Spleen (tissue), 11 donors: ENCODE results near the gene MACROD2. TPM values are rescaled to one million over a fixed set of nuclear protein-coding genes. Genes with fewer than 3 reads are reported as not detected.

Source experiments
- DNase-seq: peaks from one replicate; pipeline ENCODE4 v3.0.0-alpha.2; 2020
- H3K27ac ChIP-seq, 8 donors: fragments of 200-600 bp; sonication (generic) in 7 of 8; 1 replicate in 4 of 8; 2 replicates in 4 of 8; pipeline versions ENCODE4 v1.5.0 to v1.8.0; 2016 to 2021; ENCODE audit warnings: inconsistent platforms in 4 of 8, mild to moderate bottlenecking in 4 of 8, moderate library complexity in 1 of 8
- H3K27me3 ChIP-seq, 7 donors: fragments of 200-600 bp; sonication (generic) in 6 of 7; replicated peaks in 1 of 7; 1 replicate in 4 of 7; 2 replicates in 3 of 7; pipeline versions ENCODE4 v1.5.0 to v1.8.0; 2016 to 2021; ENCODE audit warnings: inconsistent platforms in 3 of 7, mild to moderate bottlenecking in 1 of 7
- H3K36me3 ChIP-seq, 6 donors: fragments of 200-600 bp; sonication (generic) in 5 of 6; 1 replicate in 4 of 6; 2 replicates in 2 of 6; pipeline versions ENCODE4 v1.5.0 to v1.8.0; 2016 to 2021; ENCODE audit warnings: inconsistent platforms in 2 of 6
- H3K4me1 ChIP-seq, 6 donors: fragments of 200-600 bp; sonication (generic) in 5 of 6; 1 replicate in 3 of 6; 2 replicates in 3 of 6; pipeline versions ENCODE4 v1.5.0 to v1.8.0; 2016 to 2021; ENCODE audit warnings: inconsistent platforms in 3 of 6
- H3K4me3 ChIP-seq, 8 donors: fragments of 200-600 bp; sonication (generic) in 7 of 8; 1 replicate in 4 of 8; 2 replicates in 4 of 8; pipeline versions ENCODE4 v1.5.0 to v1.8.0; 2016 to 2021; ENCODE audit warnings: inconsistent platforms in 4 of 8, mild to moderate bottlenecking in 4 of 8, moderate library complexity in 2 of 8
- H3K9me3 ChIP-seq, 8 donors: fragments of 200-600 bp; sonication (generic) in 7 of 8; 1 replicate in 4 of 8; 2 replicates in 4 of 8; pipeline versions ENCODE4 v1.5.0 to v1.8.0; 2016 to 2021; ENCODE audit warnings: inconsistent platforms in 4 of 8
- CTCF ChIP-seq, 11 experiments: fragments of 200-600 bp in 7 of 11; fragments of 450-650 bp in 4 of 11; sonication (generic) in 4 of 11; IDR thresholded peaks in 8 of 11; conservative IDR thresholded peaks in 3 of 11; 1 replicate in 7 of 11; 2 replicates in 4 of 11; pipeline versions ENCODE4 v1.4.0 to v1.8.0; 2016 to 2021; ENCODE audit warnings: antibody characterized with exemption in 11 of 11, inconsistent platforms in 4 of 11, mild to moderate bottlenecking in 1 of 11
- POLR2A ChIP-seq, 3 donors: fragments of 450-650 bp; IDR thresholded peaks; one replicate each; pipeline ENCODE4 v1.5.1; 2017; ENCODE audit warnings: antibody characterized with exemption in 3 of 3, mild to moderate bottlenecking in 1 of 3
- POLR2AphosphoS5 ChIP-seq, 3 donors: sonication (generic); formaldehyde crosslinking; IDR thresholded peaks; one replicate each; pipeline ENCODE4 v1.5.1; 2017; ENCODE audit warnings: antibody characterized with exemption in 3 of 3
- WGBS, 5 donors: extraction: QIAGEN DNeasy Blood & Tissue Kit in 3 of 5; methylation state at CpG; one replicate each; pipeline versions ENCODE4 v1.1.5 to v1.1.7; 2013 to 2018; 5-methylcytosine and 5-hydroxymethylcytosine counted together
- intact Hi-C: fragments of 100-400 bp; cut with DNase I; formaldehyde crosslinking; loops from one replicate; pipeline ENCODE4 v1.15.0; 2023; ENCODE audit warnings: low total_unique reads
- polyA plus RNA-seq, 3 donors: library from polyadenylated mRNA; stranded (reverse); fragments of 200-250 nt; gene quantifications; one replicate each; pipeline ENCODE4 v1.2.1, GENCODE V29; 2013
- total RNA-seq, 7 donors: library from RNA; depleted of rRNA in 3 of 7; stranded (reverse); fragments of >200 nt in 3 of 7; fragmentation: NEBNext Ultra II Directional in 4 of 7; extraction: Animal tissue kit (Norgen Biotek cat#: 25700) in 4 of 7; gene quantifications; one replicate each; pipeline versions ENCODE4 v1.1.0 to v1.2.1, GENCODE V29; 2016 to 2021
- donor health status: healthy with polysubstance abuse.
- donor health status: DM: no; HTN: no; CAD: no; lungs with moderate emphysema.
- donor health status: DM: no; HTN: no; CAD: no.
- donor health status: Bipolar disorder and iron deficiency.
- donor health status: healthy.
- donor health status: DM: no; HTN: no; CAD: no.
- donor health status: DM: yes; HTN: yes; CAD: no.

MACROD2 gene
- total and polyA plus RNA-seq, 10 donors, result 1.5 to 4.7 (median 3.4) TPM

DNA sequence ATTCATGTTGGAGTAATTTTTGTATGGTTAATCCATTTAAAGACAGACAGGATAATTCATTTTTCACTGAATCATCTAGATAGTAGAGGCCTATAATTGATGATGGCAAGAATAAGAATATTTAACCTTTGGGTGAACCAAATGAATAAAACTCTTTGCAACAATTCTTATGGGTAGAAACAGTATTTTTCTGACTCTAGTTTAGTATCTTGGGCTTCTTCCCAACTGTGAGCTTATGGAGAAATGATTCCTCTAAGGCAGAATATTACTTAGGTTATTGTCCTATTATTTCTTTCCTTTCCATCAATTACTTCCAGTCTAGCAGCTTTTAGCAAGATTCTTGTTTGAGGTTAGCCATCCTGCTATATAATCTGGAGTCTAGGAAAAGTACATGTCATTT lies 1077.0 kb downstream of the MACROD2 start:
- Histone ChIP-seq H3K27ac (no peak overlapping the region), H3K27me3 (no peaks in the 10 kb centered on the region), H3K9me3 (peaks cover 0 to 8% (median 0%) of the 10 kb centered on the region in 8 donors), H3K36me3 (no peaks in the 10 kb centered on the region), H3K4me1 (no peaks in the 10 kb centered on the region), H3K4me3 (no peak overlapping the region)
- no peak for DNase-seq
- intact Hi-C loops, result no loop called here
- TF ChIP-seq CTCF (IDR thresholded peaks at IDR 0.05 in 8 of 11, conservative IDR thresholded peaks at IDR 0.05 in 3 of 11) (no peak), POLR2A (IDR thresholded peaks at IDR 0.05) (no peak), POLR2AphosphoS5 (IDR thresholded peaks at IDR 0.05) (no peak)

- DNase-seq, result no peak
- no peak for TF ChIP-seq CTCF (IDR thresholded peaks at IDR 0.05 in 8 of 11, conservative IDR thresholded peaks at IDR 0.05 in 3 of 11)
- no peaks in the 10 kb centered on the region for H3K4me1 ChIP-seq
- no peak overlapping the region for H3K4me3 ChIP-seq
- intact Hi-C loops, result no loop called here
- 72 to 90% (median 87%) methylated on average over 3 of the region's 3 CpGs for WGBS, 5 donors
- H3K27ac ChIP-seq, result no peak overlapping the region
- no peaks in the 10 kb centered on the region for H3K36me3 ChIP-seq
- H3K9me3 ChIP-seq, result no peaks in the 10 kb centered on the region
- H3K27me3 ChIP-seq, result no peaks in the 10 kb centered on the region
These were observed 1080.3 kb downstream of the MACROD2 start for GRCh38 chr20:15075586-15075985.

- H3K36me3 ChIP-seq, result no peaks in the 10 kb centered on the region
- DNase-seq, result no peak
- no peaks in the 10 kb centered on the region for H3K4me1 ChIP-seq
- no peak overlapping the region for H3K27ac ChIP-seq
- no peak for TF ChIP-seq POLR2AphosphoS5 (IDR thresholded peaks at IDR 0.05)
- TF ChIP-seq POLR2A (IDR thresholded peaks at IDR 0.05), result no peak
- TF ChIP-seq CTCF (IDR thresholded peaks at IDR 0.05 in 8 of 11, conservative IDR thresholded peaks at IDR 0.05 in 3 of 11), result no peak
- no peak overlapping the region for H3K4me3 ChIP-seq
- no peaks in the 10 kb centered on the region for H3K27me3 ChIP-seq
- H3K9me3 ChIP-seq, result no peaks in the 10 kb centered on the region
- intact Hi-C loops, result no loop called here
- WGBS, 5 donors, result 86 to 95% (median 94%) methylated on average over 1 of the region's 1 CpG
These were observed 1081.5 kb downstream of the MACROD2 start for GRCh38 chr20:15076785-15077184.

DNA sequence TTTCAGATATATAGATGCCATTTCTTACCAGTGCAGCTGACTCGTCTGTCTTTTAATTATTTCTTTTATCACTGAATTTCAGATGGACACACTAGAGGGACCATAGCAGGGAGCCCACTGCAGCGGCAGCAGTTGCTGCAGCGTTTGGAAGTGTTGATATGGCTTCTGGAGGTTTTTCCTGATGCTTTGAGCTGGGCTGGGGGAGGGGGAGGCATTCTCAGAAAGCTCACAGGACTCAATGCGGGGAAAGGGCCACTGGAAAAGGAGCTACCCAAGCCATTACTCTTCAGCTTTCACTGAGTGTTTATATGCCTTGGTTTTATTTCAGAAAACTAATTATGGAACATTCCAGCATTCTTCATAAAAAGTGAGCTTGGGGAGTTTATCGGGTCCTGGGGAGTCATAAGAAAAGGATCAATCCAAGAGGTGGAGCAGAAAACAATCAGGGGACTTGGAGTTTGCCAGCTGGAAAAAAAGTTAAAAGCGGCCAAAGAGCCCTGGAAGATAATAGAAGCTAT lies 1082.5 kb downstream of the MACROD2 start:
- Histone ChIP-seq H3K27ac (no peak overlapping the region), H3K9me3 (no peaks in the 10 kb centered on the region), H3K27me3 (no peaks in the 10 kb centered on the region), H3K36me3 (no peaks in the 10 kb centered on the region), H3K4me3 (no peak overlapping the region), H3K4me1 (no peaks in the 10 kb centered on the region)
- intact Hi-C loops, result no loop called here
- DNase-seq, result no peak
- TF ChIP-seq POLR2AphosphoS5 (IDR thresholded peaks at IDR 0.05), result no peak
- no peak for TF ChIP-seq CTCF (IDR thresholded peaks at IDR 0.05 in 8 of 11, conservative IDR thresholded peaks at IDR 0.05 in 3 of 11)
- no peak for TF ChIP-seq POLR2A (IDR thresholded peaks at IDR 0.05)
- WGBS, 5 donors, result 75 to 85% (median 79%) methylated on average over 6 of the region's 6 CpGs
